ENCODE data around the gene LANCL3. TPM values are rescaled to one million over a fixed set of nuclear protein-coding genes. Genes with fewer than 3 reads are reported as not detected.

Gene LANCL3
- total RNA-seq, 3 donors from 2014 or later: 4.3 to 6.9 (median 6.5) TPM

DNA sequence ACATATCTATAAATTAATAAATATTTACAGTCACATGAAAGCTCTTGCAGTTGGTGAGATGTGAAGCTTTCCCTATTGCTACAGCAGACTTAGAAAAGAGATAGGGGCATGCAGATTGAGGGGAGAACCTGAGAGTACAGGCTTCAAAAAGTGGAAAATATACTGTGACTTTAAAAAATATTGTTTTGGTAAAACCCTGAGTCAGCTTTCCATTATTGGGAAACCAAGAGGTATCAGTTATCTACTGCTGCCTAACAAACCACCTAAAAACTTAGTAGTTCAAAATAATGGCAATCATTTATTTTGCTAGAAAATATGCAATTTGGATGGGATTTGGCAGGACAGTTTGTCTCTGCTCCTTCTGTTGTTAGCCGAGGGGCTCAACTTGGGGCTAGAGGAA, 38.3 kb downstream of the LANCL3 start:
- no peak for ATAC-seq
- TF ChIP-seq, protein P1, sequence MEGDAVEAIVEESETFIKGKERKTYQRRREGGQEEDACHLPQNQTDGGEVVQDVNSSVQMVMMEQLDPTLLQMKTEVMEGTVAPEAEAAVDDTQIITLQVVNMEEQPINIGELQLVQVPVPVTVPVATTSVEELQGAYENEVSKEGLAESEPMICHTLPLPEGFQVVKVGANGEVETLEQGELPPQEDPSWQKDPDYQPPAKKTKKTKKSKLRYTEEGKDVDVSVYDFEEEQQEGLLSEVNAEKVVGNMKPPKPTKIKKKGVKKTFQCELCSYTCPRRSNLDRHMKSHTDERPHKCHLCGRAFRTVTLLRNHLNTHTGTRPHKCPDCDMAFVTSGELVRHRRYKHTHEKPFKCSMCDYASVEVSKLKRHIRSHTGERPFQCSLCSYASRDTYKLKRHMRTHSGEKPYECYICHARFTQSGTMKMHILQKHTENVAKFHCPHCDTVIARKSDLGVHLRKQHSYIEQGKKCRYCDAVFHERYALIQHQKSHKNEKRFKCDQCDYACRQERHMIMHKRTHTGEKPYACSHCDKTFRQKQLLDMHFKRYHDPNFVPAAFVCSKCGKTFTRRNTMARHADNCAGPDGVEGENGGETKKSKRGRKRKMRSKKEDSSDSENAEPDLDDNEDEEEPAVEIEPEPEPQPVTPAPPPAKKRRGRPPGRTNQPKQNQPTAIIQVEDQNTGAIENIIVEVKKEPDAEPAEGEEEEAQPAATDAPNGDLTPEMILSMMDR (IDR thresholded peaks at IDR 0.05): no peak
- intact Hi-C loops (cut with DNase I, micrococcal nuclease): no loop called here

DNA sequence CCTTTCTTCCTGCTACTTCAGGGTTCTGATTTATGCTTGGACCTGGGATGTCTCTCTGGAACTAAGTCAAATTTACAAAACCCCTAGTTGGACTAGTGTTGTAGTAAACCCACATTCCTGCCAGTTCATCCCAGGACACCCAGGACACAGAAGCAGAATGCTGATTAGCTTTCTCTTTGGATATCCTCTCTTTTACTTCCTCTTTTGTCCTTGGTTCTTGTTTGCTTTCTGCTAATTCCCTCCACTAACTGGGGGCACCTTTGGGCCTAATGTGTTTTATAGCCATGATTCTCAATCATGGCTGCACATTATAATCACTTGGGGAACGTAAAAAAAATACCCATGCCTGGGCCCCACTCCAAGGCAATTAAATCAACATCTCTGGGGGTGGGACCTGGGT, 42.5 kb downstream of the LANCL3 start:
- no peaks in the 10 kb centered on the region for H3K9me3 ChIP-seq
- ATAC-seq: no peak
- intact Hi-C loops (cut with DNase I, micrococcal nuclease): no loop called here
- no peaks in the 10 kb centered on the region for H3K4me1 ChIP-seq (ENCODE audit: low read depth)
- no peak overlapping the region for H3K4me3 ChIP-seq
- no peaks in the 10 kb centered on the region for H3K36me3 ChIP-seq (ENCODE audit: low read depth)
- TF ChIP-seq, protein P1 (IDR thresholded peaks at IDR 0.05): no peak
- no peak for DNase-seq

More for the DNA sequence above, 38.3 kb downstream of the LANCL3 start:
- Histone ChIP-seq H3K4me1 (ENCODE audit: low read depth) (no peaks in the 10 kb centered on the region), H3K4me3 (no peak overlapping the region), H3K36me3 (ENCODE audit: low read depth) (no peaks in the 10 kb centered on the region), H3K9me3 (no peaks in the 10 kb centered on the region)
- DNase-seq: no peak

DNA sequence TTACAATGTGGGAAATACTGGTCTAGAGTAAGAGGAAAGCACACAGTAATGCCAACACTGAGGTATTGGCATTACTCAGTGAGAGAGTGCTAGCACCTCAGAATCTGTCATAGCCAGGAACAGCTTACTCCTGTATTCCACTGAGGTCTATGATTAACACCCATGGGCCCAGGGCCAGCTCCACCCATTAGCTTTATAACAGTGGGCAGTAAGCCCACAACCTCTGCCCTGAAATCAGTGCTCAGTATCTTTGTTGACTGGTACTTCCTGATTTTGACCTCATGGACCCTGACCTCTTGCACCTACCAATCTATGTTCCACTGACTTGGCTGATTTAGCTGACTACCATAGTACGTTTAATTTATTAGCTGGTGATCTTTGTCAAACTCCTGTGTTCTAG, 56.1 kb downstream of the LANCL3 start:
- Histone ChIP-seq H3K4me3 (no peak overlapping the region), H3K9me3 (no peaks in the 10 kb centered on the region), H3K36me3 (ENCODE audit: low read depth) (no peaks in the 10 kb centered on the region), H3K4me1 (ENCODE audit: low read depth) (no peaks in the 10 kb centered on the region)
- peak; percentile 99 for ATAC-seq
- TF ChIP-seq, protein P1 (IDR thresholded peaks at IDR 0.05): no peak
- peak; percentile 52 to 77 (median 76) for DNase-seq
- intact Hi-C loops (cut with DNase I, micrococcal nuclease): no loop called here

DNA sequence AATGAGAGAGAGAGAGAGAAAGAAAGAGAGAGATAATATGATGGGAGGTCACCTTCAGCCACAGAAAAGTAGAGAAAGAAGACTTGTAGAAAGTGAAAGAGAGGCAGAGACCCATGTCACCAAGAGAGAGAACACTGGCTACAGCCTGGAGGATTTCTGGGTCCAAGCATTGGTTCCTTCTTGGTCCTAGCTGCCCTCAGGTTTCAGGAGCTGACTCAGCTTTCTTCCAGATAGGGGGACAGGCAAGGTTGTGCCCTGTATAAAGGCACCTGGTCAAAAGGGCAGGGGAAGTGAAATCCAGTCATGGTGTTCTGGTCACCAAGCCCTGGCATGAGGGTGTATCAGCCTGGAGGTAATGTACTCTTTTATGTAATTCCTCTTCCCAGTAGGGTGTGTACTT, 66.6 kb downstream of the LANCL3 start:
- Histone ChIP-seq H3K36me3 (ENCODE audit: low read depth) (no peaks in the 10 kb centered on the region), H3K4me3 (no peak overlapping the region), H3K9me3 (no peaks in the 10 kb centered on the region), H3K4me1 (ENCODE audit: low read depth) (no peaks in the 10 kb centered on the region)
- no peak for ATAC-seq
- DNase-seq: no peak
- intact Hi-C loops (cut with DNase I, micrococcal nuclease): no loop called here
- TF ChIP-seq, protein P1 (IDR thresholded peaks at IDR 0.05): no peak

DNA sequence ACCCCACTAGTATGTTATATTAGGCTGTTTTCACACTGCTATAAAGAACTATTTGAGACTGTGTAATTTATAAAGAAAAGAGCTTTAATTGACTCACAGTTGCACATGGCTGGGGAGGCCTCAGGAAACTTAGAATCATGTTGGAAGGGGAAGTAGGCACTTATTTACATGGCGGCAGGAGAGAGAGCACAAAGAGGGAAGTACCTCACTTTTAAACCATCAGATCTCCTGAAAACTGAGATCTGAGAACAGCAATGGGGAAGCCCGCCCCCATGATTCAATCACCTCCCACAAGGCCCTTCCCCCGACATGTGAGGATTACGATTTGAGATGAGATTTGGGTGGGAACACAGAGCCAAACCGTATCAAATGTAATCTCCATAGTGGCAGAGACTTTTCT, 68.7 kb downstream of the LANCL3 start:
- TF ChIP-seq, protein P1 (IDR thresholded peaks at IDR 0.05): no peak
- Histone ChIP-seq H3K9me3 (no peaks in the 10 kb centered on the region), H3K4me1 (ENCODE audit: low read depth) (no peaks in the 10 kb centered on the region), H3K36me3 (ENCODE audit: low read depth) (no peaks in the 10 kb centered on the region), H3K4me3 (no peak overlapping the region)
- ATAC-seq (no peak), DNase-seq (no peak)
- intact Hi-C loops (cut with DNase I, micrococcal nuclease): no loop called here

DNA sequence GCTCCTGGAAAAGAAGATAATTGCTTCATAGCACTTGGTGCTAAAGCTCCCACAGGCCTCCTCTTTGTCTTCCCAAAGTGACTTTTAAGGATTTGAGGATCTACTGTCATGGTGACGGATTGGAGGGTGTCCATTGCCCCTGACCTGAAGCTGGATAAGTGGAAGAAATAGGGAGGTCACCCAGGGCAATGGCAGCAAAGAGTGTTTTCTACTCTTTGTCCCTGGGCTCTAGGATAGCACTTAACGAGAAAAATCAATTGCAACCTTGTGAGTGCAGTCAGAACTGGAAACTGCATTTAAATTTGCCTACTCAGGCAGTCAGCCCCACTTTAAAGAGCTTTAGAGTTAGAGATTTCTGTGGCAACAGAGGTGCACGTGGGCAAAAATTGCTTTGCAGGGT, 70.4 kb downstream of the LANCL3 start:
- no peaks in the 10 kb centered on the region for H3K4me1 ChIP-seq (ENCODE audit: low read depth)

More for the DNA sequence above, 70.4 kb downstream of the LANCL3 start:
- Histone ChIP-seq H3K9me3 (no peaks in the 10 kb centered on the region), H3K36me3 (ENCODE audit: low read depth) (no peaks in the 10 kb centered on the region), H3K4me3 (no peak overlapping the region)
- no peak for DNase-seq
- ATAC-seq: no peak
- intact Hi-C loops (cut with DNase I, micrococcal nuclease): no loop called here
- TF ChIP-seq, protein P1 (IDR thresholded peaks at IDR 0.05): no peak
